ENCODE results near the gene MKNK1. TPM values are rescaled to one million over a fixed set of nuclear protein-coding genes. Genes with fewer than 3 reads are reported as not detected.
A peak's percentile ranks its signal among the peaks of the same experiment; 100 is the strongest.

MKNK1 gene
- total and polyA plus RNA-seq, 2 donors (not counting 1 experiment from before 2014, with no cell fraction given): 51.0 to 73.0 TPM

DNA sequence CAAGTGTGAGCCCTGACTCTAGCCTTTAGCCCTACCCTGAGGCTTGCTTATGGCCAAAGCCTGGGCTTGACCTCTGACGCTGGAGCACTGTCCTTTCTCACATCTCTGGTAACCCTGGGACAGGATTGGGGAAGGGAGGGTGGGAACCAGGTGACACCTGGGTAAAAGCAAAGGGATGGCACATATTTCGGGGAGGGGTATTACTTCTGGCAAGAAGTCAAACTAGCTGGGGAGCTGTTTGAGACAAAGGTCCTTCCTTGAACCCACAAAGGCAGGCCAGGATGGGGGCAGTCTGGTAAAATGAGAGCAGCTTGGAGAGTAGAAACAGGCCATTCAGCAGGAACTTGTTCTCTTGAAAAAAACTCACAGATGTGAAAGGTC is 10.5 kb upstream of the MKNK1 start:
- Histone ChIP-seq H3K27ac (ENCODE audit: low read length in 2 of 2) (no peak overlapping the region), H3K9ac (ENCODE audit: low read length) (no peak overlapping the region), H4K20me1 (ENCODE audit: control insufficient read depth, insufficient read depth, low read length, poor library complexity, severe bottlenecking) (peaks cover 51% of the 10 kb centered on the region), H2AFZ (ENCODE audit: insufficient read depth, low read depth, low read length, poor library complexity, severe bottlenecking) (no peak overlapping the region), H3K9me3 (ENCODE audit: control extremely low read depth in 1 of 3, control insufficient read depth in 2 of 3, insufficient read depth in 1 of 3, low read length in 2 of 3) (no peaks in the 10 kb centered on the region), H3K4me3 (ENCODE audit: control extremely low read depth in 1 of 5, extremely low read depth in 1 of 5, insufficient read depth in 1 of 5, low read depth in 2 of 5, low read length in 4 of 5) (no peak overlapping the region), H3K4me2 (replicated peaks; ENCODE audit: low read depth, low read length, poor library complexity, severe bottlenecking) (peak overlapping the region; percentile 50), H3K79me2 (ENCODE audit: control insufficient read depth, insufficient read depth, low read length) (peaks cover 44% of the 10 kb centered on the region), H3K27me3 (replicated peaks in 1 of 4; ENCODE audit: control extremely low read depth in 1 of 4, control insufficient read depth in 3 of 4, insufficient read depth in 4 of 4, low read length in 3 of 4) (no peaks in the 10 kb centered on the region), H3K36me3 (replicated peaks in 1 of 2; ENCODE audit: control extremely low read depth in 1 of 2, control insufficient read depth in 1 of 2, extremely low read depth in 1 of 2, insufficient read depth in 2 of 2, low read length in 1 of 2) (peaks cover 0 to 21% of the 10 kb centered on the region in 2 experiments), H3K4me1 (ENCODE audit: control insufficient read depth in 2 of 2, insufficient read depth in 2 of 2, low read length in 2 of 2) (peaks cover 54 to 72% of the 10 kb centered on the region in 2 donors)
- Mint-ChIP-seq H3K27ac (peak overlapping the region; percentile 65), H3K9me3 (ENCODE audit: insufficient read depth) (no peaks in the 10 kb centered on the region), H3K4me3 (peak overlapping the region; percentile 70), H3K4me1 (peaks cover 66% of the 10 kb centered on the region), H3K27me3 (no peaks in the 10 kb centered on the region)
- DNase-seq: no peak
- ATAC-seq (ENCODE audit: low read depth): no peak
- WGBS (ENCODE audit: insufficient coverage): 94% methylated on average over 2 of the region's 2 CpGs
- intact Hi-C loops (cut with micrococcal nuclease): no loop called here
- TF ChIP-seq, protein P1, sequence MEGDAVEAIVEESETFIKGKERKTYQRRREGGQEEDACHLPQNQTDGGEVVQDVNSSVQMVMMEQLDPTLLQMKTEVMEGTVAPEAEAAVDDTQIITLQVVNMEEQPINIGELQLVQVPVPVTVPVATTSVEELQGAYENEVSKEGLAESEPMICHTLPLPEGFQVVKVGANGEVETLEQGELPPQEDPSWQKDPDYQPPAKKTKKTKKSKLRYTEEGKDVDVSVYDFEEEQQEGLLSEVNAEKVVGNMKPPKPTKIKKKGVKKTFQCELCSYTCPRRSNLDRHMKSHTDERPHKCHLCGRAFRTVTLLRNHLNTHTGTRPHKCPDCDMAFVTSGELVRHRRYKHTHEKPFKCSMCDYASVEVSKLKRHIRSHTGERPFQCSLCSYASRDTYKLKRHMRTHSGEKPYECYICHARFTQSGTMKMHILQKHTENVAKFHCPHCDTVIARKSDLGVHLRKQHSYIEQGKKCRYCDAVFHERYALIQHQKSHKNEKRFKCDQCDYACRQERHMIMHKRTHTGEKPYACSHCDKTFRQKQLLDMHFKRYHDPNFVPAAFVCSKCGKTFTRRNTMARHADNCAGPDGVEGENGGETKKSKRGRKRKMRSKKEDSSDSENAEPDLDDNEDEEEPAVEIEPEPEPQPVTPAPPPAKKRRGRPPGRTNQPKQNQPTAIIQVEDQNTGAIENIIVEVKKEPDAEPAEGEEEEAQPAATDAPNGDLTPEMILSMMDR (IDR thresholded peaks at IDR 0.05): no peak
- TF ChIP-seq EZH2 (IDR thresholded peaks at IDR 0.05; ENCODE audit: borderline replicate concordance, insufficient read depth, low read depth, low read length, poor library complexity, severe bottlenecking): no peak
- ChIA-PET CTCF (interaction anchor here (1.0 to 5.9 kb wide), 2 partner anchors 10 to 110 kb away, joined by 3 to 40 read pairs; partner anchors contain the start of gene MKNK1), POLR2A (interaction anchor here (2.3 kb wide), 1 partner anchor 10 kb away, joined by 6 read pairs; the partner anchor contains the start of gene MKNK1)
